Measurements from ENCODE around the gene CAMK2D.

- TF ChIP-seq POLR2A (IDR thresholded peaks at IDR 0.05): no peak
- no peak for TF ChIP-seq CTCF (IDR thresholded peaks at IDR 0.05 in 8 of 11, conservative IDR thresholded peaks at IDR 0.05 in 3 of 11)
Observed at GRCh38 chr4:113452152-113452551, 309.4 kb downstream of the CAMK2D start.
